Lower leg skin (tissue), 4 donors: ENCODE results near the gene CGB5. TPM values are rescaled to one million over a fixed set of nuclear protein-coding genes. Genes with fewer than 3 reads are reported as not detected.
"Not testable (repeated sequence)": the region's sequence is repeated elsewhere in the genome, so short reads cannot be mapped to it uniquely, and the experiment has no call there.

Experiments
- DNase-seq, 2 donors: peaks; one replicate each; pipeline ENCODE4 v3.0.0-alpha.2; 2019; ENCODE audit warnings: low spot score in 2 of 2
- H3K4me3 ChIP-seq: fragments of 200-600 bp; sonication (generic); 2 replicates; pipeline ENCODE4 v1.5.1; 2017; ENCODE audit warnings: mild to moderate bottlenecking, low read depth; ENCODE audit not compliant: poor library complexity, severe bottlenecking
- CTCF ChIP-seq, 3 donors: fragments of 450-650 bp; IDR thresholded peaks; one replicate each; pipeline ENCODE4 v1.5.1; 2016; ENCODE audit warnings: antibody characterized with exemption in 3 of 3, mild to moderate bottlenecking in 3 of 3, moderate library complexity in 2 of 3
- POLR2A ChIP-seq, 2 donors: fragments of 450-650 bp; IDR thresholded peaks; one replicate each; pipeline ENCODE4 v1.6.1; 2016 to 2017; ENCODE audit warnings: antibody characterized with exemption in 2 of 2, mild to moderate bottlenecking in 1 of 2, moderate library complexity in 1 of 2
- WGBS, 2 donors: methylation state at CpG; one replicate each; pipeline ENCODE4 v1.1.5; 2018; 5-methylcytosine and 5-hydroxymethylcytosine counted together
- intact Hi-C: fragments of 100-400 bp; cut with DNase I; formaldehyde crosslinking; loops from one replicate; pipeline ENCODE4 v1.15.0; 2023; ENCODE audit warnings: low total_unique reads
- total RNA-seq, 4 donors: library from RNA; depleted of rRNA; stranded (reverse); fragments of >200 nt; gene quantifications; one replicate each; pipeline ENCODE4 v1.1.0, GENCODE V29; 2016

CGB5 gene
- total RNA-seq, 4 donors from 2014 or later = not detected

DNA sequence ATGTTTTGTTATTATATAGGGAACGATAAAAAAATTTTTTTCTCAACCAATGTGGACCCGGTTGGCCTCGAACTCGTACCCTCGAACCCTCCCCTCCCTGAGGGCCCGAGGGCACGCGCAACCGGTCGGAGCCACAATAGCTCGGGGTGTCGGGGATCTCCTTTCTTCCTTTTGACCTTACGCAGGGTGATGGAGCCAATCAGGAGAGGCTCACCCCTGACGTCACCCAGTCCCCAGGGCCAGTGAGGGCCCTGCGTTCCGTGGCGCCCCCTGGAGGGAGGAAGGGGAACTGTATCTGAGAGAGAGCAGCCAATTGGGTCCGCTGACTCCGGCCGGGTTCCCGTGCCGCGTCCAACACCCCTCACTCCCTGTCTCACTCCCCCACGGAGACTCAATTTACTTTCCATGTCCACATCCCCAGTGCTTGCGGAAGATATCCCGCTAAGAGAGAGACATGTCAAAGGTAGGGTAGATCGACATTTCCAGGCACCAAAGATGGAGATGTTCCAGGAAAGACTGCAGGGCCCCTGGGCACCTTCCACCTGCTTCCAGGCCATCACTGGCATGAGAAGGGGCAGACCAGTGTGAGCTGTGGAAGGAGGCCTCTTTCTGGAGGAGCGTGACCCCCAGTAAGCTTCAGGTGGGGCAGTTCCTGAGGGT lies 11.9 kb upstream of the CGB5 start, which contains the start of gene CGB2:
Gene CGB2 (plus strand): TSS at position 249 of the 660 bp plus-strand sequence. CDS start 206 bp downstream, at position 455.
- WGBS, 2 donors = 25 to 32% methylated on average over 28 of the region's 28 CpGs
- intact Hi-C loops, DNase-seq, H3K4me3 ChIP-seq: not testable (repeated sequence)

GRCh38 chr19:49036815-49037214 lies 6.8 kb upstream of the CGB5 start, which contains the start of gene CGB1:
TSS of gene CGB1 (minus strand) at chr19:49036895. CDS start at chr19:49036711, 184 bp downstream.
- 38 to 56% methylated on average over 18 of the region's 18 CpGs for WGBS, 2 donors
- intact Hi-C loops, DNase-seq: not testable (repeated sequence)

GRCh38 chr19:49038111-49038510 lies 5.5 kb upstream of the CGB5 start:
- H3K4me3 ChIP-seq, DNase-seq, intact Hi-C loops: not testable (repeated sequence)
- 90 to 91% methylated on average over 8 of the region's 8 CpGs for WGBS, 2 donors

More at GRCh38 chr19:49036815-49037214, 6.8 kb upstream of the CGB5 start, which contains the start of gene CGB1:
- not testable (repeated sequence) for H3K4me3 ChIP-seq

GRCh38 chr19:49038557-49039276 lies 4.9 kb upstream of the CGB5 start:
- H3K4me3 ChIP-seq, intact Hi-C loops, DNase-seq: not testable (repeated sequence)
- 82 to 83% methylated on average over 25 to 26 of the region's 26 CpGs for WGBS, 2 donors

GRCh38 chr19:49039736-49040135 lies 3.9 kb upstream of the CGB5 start:
- DNase-seq, intact Hi-C loops, H3K4me3 ChIP-seq: not testable (repeated sequence)
- 65 to 69% methylated on average over 9 of the region's 9 CpGs for WGBS, 2 donors

GRCh38 chr19:49042177-49042576 lies 1.5 kb upstream of the CGB5 start:
- H3K4me3 ChIP-seq = no peak overlapping the region
- no peak for DNase-seq
- TF ChIP-seq POLR2A (IDR thresholded peaks at IDR 0.05) (no peak), CTCF (IDR thresholded peaks at IDR 0.05) (no peak)
- 65 to 72% methylated on average over 17 of the region's 17 CpGs for WGBS, 2 donors
- intact Hi-C loops = no loop called here

- DNase-seq, H3K4me3 ChIP-seq, intact Hi-C loops: not testable (repeated sequence)
- 74 to 94% methylated on average over 2 to 4 of the region's 4 CpGs for WGBS, 2 donors
Measured at GRCh38 chr19:49042666-49043065, 982 bp upstream of the CGB5 start.

DNA sequence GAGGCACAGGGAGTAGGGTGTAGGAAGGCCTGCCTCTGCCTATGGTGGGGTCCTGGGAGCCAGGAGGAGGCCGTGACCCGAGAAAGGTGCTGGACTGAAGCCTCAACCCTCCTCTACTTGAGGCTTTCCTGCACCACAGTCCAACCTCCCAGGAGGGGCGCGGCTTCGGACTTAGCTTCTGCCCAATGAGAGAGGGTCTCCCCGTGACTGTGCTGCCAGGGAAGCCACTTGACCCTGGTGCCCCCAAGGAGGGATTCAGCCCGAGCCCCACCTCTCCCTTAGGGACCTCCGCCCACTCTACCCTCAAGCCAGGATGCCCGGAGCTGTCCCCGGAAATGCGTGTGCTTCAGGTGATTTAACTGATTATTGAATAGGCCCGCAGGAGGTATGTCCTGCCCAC lies 5.4 kb downstream of the CGB5 start, which contains the start of gene CGB8:
Gene CGB8 (minus strand): TSS at position 101 of the 400 bp plus-strand sequence. CDS start 372 bp downstream, outside the sequence.
- DNase-seq, H3K4me3 ChIP-seq, intact Hi-C loops: not testable (repeated sequence)
- 69% methylated on average over 10 of the region's 12 CpGs; no CpG with 5 or more reads in 1 of the 2 donors for WGBS, 2 donors

- intact Hi-C loops = not testable (repeated sequence)
Measured at GRCh38 chr19:49049834-49050233, 6.2 kb downstream of the CGB5 start.

DNA sequence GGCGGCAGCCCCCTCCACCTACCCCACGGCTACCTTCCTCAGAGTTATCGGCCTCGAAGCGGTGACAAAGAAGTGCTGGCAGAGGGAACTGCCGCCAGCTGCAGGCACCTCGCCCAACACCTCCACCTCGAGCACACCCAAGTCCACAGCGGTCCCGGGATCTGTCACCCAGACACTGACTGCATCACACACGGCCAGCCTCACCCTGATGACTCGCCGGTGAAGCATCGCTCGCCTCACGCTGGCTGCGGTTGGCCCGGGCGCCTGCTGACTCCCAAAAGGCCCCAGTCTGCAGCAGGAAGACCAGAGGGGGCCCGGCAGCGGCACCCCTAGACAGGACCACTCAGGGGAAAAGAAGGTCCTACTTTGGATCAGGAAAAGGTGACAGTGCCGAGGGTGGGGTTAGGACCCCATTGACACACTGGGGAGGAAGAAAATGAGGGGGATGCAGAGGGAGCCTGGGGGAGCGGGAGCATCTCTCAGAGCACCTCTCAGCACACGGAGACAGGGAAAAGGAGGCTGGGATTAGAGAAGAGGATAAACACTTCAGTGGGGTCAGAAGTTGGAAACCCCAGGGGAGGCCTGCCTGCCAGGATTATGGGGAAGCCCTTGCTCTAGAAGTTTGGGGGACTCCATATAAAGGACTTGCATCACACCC lies 6.9 kb downstream of the CGB5 start:
- DNase-seq, H3K4me3 ChIP-seq, intact Hi-C loops: not testable (repeated sequence)
- 57 to 60% methylated on average over 21 to 23 of the region's 24 CpGs for WGBS, 2 donors

More at GRCh38 chr19:49049834-49050233, 6.2 kb downstream of the CGB5 start:
- not testable (repeated sequence) for H3K4me3 ChIP-seq, DNase-seq
- 86 to 93% methylated on average over 3 of the region's 4 CpGs for WGBS, 2 donors
